Fibroblast of mammary gland (primary cell): ENCODE results near the gene RASSF9.

Experiments used
- DNase-seq: peaks from one replicate; pipeline ENCODE4 v3.0.0-alpha.2; 2010; ENCODE audit warnings: low read depth
- H3K4me3 ChIP-seq: 2 replicates; pipeline ENCODE4 v1.5.1; 2011; ENCODE audit warnings: low read depth, mild to moderate bottlenecking, low read length, moderate library complexity; ENCODE audit not compliant: control insufficient read depth
- TF ChIP-seq, protein P1 (sequence below): conservative IDR thresholded peaks from 2 replicates; pipeline ENCODE4 v1.5.1; 2011; ENCODE audit warnings: low read depth, low read length, inconsistent platforms; ENCODE audit not compliant: control insufficient read depth, insufficient read depth

The RASSF9 gene

DNA sequence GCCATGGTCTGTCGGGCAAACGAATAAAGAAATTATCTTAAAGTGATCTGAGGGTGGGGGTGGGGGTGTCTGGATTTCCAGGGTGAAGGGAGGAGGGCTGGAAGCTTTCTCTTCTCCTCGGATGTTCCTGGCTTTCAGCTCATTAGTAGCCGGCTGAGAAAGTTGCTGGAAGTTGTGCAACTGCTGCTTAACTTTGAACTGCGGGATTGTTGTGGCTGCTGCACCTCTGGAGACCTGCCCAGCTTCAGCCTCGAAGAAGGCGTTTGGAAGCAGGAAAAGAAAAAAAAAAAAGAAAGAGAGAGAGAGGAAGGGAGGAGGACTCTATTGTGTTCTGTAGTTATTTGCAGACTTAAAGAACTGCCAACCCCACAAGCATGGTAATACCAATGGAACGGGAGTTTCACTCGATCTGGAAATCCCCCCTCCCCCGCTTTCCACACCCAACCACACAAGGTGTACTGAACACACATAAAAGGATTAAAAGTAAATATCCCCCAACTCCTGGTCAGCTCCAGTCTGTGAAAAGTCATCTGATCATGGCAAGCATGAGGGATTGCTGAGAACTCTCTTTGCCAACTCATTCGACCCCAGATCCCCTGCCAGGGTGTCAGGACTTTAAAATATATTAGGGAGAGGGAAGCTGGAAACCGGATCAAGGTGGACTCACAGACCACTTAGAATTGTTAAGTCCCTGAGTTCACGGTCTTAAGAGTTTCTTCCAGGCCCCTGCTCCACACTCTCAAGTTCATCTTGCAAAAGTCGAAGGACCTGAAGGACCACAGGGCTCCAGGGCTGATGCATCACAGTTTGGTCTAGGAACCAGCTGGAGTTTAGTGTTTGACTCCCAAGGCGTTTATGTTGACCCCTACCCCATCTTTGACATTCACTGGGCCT is at the start of gene RASSF9:
RASSF9 (minus strand) TSS at position 213 of the 894 bp plus-strand sequence; CDS start at position 5, 208 bp downstream.
- DNase-seq = peak; percentile 85
- peak within 1 kb of the TSS; percentile 48 for H3K4me3 ChIP-seq
- TF ChIP-seq, protein P1, sequence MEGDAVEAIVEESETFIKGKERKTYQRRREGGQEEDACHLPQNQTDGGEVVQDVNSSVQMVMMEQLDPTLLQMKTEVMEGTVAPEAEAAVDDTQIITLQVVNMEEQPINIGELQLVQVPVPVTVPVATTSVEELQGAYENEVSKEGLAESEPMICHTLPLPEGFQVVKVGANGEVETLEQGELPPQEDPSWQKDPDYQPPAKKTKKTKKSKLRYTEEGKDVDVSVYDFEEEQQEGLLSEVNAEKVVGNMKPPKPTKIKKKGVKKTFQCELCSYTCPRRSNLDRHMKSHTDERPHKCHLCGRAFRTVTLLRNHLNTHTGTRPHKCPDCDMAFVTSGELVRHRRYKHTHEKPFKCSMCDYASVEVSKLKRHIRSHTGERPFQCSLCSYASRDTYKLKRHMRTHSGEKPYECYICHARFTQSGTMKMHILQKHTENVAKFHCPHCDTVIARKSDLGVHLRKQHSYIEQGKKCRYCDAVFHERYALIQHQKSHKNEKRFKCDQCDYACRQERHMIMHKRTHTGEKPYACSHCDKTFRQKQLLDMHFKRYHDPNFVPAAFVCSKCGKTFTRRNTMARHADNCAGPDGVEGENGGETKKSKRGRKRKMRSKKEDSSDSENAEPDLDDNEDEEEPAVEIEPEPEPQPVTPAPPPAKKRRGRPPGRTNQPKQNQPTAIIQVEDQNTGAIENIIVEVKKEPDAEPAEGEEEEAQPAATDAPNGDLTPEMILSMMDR = no peak

DNA sequence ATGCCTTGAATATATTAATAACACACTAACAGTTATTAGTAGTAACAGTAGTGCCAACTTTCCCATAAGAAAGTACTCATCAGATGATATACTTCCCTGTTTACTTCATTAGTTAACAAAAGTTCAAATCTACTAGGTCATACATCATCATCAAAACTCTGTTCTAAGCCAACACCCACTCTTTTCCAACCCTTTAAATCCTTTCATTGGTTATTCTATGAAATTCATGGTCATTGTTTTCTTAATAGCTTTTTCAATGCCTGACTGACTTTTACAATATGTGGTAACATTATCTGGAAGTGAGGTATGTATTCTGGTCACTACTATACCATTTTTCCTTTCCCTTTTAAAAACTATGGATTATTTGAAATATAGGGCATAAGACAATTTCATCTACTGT is 47.6 kb upstream of the RASSF9 start:
- TF ChIP-seq, protein P1 = no peak

DNA sequence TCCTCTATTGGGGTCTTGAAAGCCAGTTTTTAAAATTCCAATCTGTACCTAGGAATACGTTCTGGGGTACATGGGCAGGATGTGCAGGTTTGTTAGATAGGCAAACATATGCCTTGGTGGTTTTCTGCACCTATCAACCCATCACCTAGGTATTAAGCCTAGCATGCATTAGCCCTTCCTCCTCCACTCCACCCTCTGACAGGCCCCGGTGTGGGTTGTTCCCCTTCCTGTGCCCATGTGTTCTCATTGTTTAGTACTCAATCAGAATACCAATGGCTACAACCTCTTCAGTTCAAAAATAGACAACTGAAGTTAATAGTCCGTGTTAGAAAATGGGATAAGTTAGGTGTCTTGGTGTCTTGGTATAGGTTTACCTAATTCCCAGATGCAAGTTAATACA is 41.2 kb upstream of the RASSF9 start:
- DNase-seq = no peak
- TF ChIP-seq, protein P1 = no peak
- no peak overlapping the region for H3K4me3 ChIP-seq

More for the DNA sequence above, 47.6 kb upstream of the RASSF9 start:
- no peak for DNase-seq
- H3K4me3 ChIP-seq = no peak overlapping the region

DNA sequence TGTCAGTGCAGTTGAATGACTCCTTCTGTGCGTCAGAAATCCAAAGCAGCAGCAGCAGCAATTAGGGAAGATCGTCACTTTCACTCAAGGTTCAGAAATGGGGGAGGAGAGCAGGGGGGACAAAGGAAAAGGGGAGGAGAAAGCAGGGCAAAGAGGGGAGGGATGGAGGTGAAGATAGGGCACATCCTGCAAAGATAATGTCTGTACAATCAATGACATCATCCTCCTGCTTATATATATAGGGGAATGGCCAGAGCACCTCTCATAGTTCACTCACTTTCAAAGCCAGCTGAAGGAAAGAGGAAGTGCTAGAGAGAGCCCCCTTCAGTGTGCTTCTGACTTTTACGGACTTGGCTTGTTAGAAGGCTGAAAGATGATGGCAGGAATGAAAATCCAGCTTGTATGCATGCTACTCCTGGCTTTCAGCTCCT is 37.8 kb upstream of the RASSF9 start, which contains the start of gene NTS:
NTS (plus strand) TSS at position 265 of the 431 bp plus-strand sequence; CDS start at position 374, 109 bp downstream.
- no peak for DNase-seq
- TF ChIP-seq, protein P1 = no peak
- no peak within 1 kb of the TSS for H3K4me3 ChIP-seq

DNA sequence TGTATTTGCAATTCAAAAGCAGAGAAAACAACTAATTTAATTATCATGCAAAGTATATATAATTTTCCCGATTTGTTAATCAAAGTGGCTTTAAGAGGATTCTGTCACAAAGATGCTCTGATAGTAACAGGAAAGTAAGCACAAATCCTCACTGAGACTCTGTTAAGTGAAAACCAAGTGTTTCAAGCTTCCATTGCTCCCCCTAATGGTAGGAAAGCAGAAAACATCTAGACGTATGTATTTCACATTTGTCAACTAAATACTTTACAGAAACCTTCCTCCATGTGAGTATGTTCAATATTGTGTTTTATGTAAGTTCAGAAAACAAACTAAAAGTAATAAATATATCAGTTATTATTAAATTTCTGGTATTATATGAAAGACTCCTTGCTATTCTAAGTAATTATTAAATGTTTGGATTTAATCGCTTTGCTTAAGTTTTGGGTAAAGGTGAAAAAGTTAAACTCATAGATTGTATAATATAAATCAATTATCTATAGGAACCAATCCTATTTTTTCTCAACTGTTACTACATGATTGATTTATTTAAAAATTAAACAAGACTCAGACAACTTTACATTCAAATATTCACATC is 36.4 kb upstream of the RASSF9 start:
- TF ChIP-seq, protein P1 = peak; percentile 86
- peak; percentile 72 for DNase-seq
- no peak overlapping the region for H3K4me3 ChIP-seq

DNA sequence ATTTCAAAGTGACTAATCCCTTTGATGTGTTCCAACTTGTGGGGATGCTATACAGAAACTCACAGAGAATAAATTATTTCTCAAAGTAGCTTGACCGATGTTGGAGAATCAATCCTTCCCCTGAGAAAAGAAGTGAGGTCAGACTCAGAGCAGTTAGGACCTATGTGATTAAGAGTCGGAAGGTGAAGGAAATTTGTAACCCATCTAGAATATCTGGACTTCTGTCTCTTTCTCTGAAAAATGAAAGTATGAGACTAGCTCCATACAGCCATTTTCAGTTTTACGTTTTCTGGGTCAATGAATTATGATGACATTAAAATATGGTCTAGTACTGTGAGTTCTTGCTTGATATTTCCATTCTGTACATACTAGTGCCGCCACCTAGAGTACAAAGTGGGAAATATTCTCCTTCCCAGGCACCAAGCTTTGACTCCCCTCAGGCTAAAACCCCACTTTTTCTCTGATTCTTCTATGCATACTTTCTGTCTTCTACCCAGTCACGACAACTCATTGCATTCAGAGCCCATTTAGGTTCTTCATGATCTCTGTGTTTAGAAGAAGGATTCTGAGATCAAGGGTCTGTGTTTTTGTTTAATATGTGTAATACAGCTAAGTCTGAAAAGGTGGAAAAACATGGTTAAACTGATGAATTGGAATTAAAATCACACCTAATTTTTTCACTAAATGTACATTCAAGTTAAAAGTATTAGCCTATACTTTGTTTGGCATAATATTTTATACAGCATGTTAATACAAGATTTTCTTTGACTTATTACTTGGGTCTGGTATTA is 31.0 kb upstream of the RASSF9 start:
- no peak overlapping the region for H3K4me3 ChIP-seq
- peak; percentile 72 for DNase-seq
- TF ChIP-seq, protein P1 = peak; percentile 85
